ENCODE results near the gene HNF4A. TPM values are rescaled to one million over a fixed set of nuclear protein-coding genes. Genes with fewer than 3 reads are reported as not detected.

The HNF4A gene
- total and polyA plus RNA-seq, 2 of the 13 experiments (the other 11 are each of a cell fraction or from before 2014, with no cell fraction given): 80.9 to 169 TPM

GRCh38 chr20:44409132-44409600, 53.7 kb downstream of the HNF4A start (continued):
- TF ChIP-seq, protein P1, sequence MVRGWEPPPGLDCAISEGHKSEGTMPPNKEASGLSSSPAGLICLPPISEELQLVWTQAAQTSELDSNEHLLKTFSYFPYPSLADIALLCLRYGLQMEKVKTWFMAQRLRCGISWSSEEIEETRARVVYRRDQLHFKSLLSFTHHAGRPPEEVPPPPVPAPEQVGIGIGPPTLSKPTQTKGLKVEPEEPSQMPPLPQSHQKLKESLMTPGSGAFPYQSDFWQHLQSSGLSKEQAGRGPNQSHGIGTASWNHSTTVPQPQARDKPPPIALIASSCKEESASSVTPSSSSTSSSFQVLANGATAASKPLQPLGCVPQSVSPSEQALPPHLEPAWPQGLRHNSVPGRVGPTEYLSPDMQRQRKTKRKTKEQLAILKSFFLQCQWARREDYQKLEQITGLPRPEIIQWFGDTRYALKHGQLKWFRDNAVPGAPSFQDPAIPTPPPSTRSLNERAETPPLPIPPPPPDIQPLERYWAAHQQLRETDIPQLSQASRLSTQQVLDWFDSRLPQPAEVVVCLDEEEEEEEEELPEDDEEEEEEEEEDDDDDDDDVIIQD (CRISPR knock-in tag; IDR thresholded peaks at IDR 0.05; ENCODE audit: low read depth): no peak
- TF ChIP-seq ZMAT5 (CRISPR knock-in tag; IDR thresholded peaks at IDR 0.05; ENCODE audit: borderline replicate concordance, low read depth) (no peak), ZBTB20 (CRISPR knock-in tag; IDR thresholded peaks at IDR 0.05; ENCODE audit: borderline replicate concordance, low read depth) (no peak), ZKSCAN5 (CRISPR knock-in tag; IDR thresholded peaks at IDR 0.05) (no peak), ZSCAN31 (CRISPR knock-in tag; IDR thresholded peaks at IDR 0.05; ENCODE audit: low read depth) (no peak), ZNF691 (CRISPR knock-in tag; IDR thresholded peaks at IDR 0.05; ENCODE audit: borderline replicate concordance, low read depth) (peak; percentile 19; the same call in 1 of the 2 replicates), FOXP1 (IDR thresholded peaks at IDR 0.05) (no peak), FOXP1 (CRISPR knock-in tag; IDR thresholded peaks at IDR 0.05) (no peak), ZNF597 (CRISPR knock-in tag; IDR thresholded peaks at IDR 0.05) (no peak), ZBTB1 (CRISPR knock-in tag; IDR thresholded peaks at IDR 0.05; ENCODE audit: borderline replicate concordance) (no peak), ZNF616 (CRISPR knock-in tag; IDR thresholded peaks at IDR 0.05; ENCODE audit: low read depth) (no peak), GMEB2 (CRISPR knock-in tag; IDR thresholded peaks at IDR 0.05; ENCODE audit: low read depth) (no peak), BORCS8-MEF2B (CRISPR knock-in tag; IDR thresholded peaks at IDR 0.05) (0 out of 2 replicates have a peak, but pooled peaks have one; percentile 13), NBN (conservative IDR thresholded peaks at IDR 0.05) (no peak), ZNF639 (CRISPR knock-in tag; conservative IDR thresholded peaks at IDR 0.05) (no peak), CBX2 (IDR thresholded peaks at IDR 0.05; ENCODE audit: low read depth, low read length) (no peak), CBX2 (CRISPR knock-in tag; IDR thresholded peaks at IDR 0.05; ENCODE audit: low read depth) (0 out of 2 replicates have a peak, but pooled peaks have one; percentile 15), ZNF567 (CRISPR knock-in tag; IDR thresholded peaks at IDR 0.05; ENCODE audit: borderline replicate concordance) (no peak), ZNF768 (CRISPR knock-in tag; IDR thresholded peaks at IDR 0.05) (no peak), THRA (CRISPR knock-in tag; IDR thresholded peaks at IDR 0.05; ENCODE audit: borderline replicate concordance) (no peak), NFKBIZ (CRISPR knock-in tag; IDR thresholded peaks at IDR 0.05) (no peak), ZNF672 (CRISPR knock-in tag; IDR thresholded peaks at IDR 0.05) (no peak), TARDBP (CRISPR knock-in tag; IDR thresholded peaks at IDR 0.05) (peak; percentile 60; the same call in 1 of the 2 replicates)
